ENCODE data around the gene ISX.

DNA sequence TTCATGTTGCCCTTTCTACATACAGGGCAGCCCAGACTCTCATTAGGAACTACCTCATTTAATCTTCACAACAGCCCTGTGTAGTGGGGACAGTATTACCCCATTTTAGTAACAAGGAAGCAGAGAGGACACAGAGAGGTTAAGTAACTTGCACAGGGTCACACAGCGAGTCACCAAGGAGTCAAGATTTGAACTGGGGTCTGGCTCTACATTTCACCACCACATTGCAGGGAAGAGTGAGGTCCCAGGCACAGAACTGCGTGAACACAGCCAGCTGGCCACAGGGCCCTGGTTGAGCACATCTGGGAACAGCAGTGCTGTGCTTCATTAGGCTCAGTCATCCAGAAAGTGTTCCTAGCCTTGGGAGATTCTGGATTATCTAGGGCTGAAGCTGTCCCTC lies 45.4 kb upstream of the ISX start:
- TF ChIP-seq KDM1A (CRISPR knock-in tag; IDR thresholded peaks at IDR 0.05) (no peak), ZNF724P (CRISPR knock-in tag; IDR thresholded peaks at IDR 0.05; ENCODE audit: borderline replicate concordance) (no peak), ZNF720 (CRISPR knock-in tag; IDR thresholded peaks at IDR 0.05) (no peak), ZNF766 (CRISPR knock-in tag; IDR thresholded peaks at IDR 0.05; ENCODE audit: borderline replicate concordance) (no peak), ZNF274 (CRISPR knock-in tag; IDR thresholded peaks at IDR 0.05) (no peak), FLYWCH1 (CRISPR knock-in tag; IDR thresholded peaks at IDR 0.05) (no peak), KDM5B (CRISPR knock-in tag; IDR thresholded peaks at IDR 0.05; ENCODE audit: borderline replicate concordance) (no peak), ZNF558 (CRISPR knock-in tag; IDR thresholded peaks at IDR 0.05; ENCODE audit: borderline replicate concordance) (no peak), RORA (CRISPR knock-in tag; IDR thresholded peaks at IDR 0.05) (no peak), GPN1 (CRISPR knock-in tag; IDR thresholded peaks at IDR 0.05; ENCODE audit: borderline replicate concordance) (no peak)
- TF ChIP-seq, protein P1, sequence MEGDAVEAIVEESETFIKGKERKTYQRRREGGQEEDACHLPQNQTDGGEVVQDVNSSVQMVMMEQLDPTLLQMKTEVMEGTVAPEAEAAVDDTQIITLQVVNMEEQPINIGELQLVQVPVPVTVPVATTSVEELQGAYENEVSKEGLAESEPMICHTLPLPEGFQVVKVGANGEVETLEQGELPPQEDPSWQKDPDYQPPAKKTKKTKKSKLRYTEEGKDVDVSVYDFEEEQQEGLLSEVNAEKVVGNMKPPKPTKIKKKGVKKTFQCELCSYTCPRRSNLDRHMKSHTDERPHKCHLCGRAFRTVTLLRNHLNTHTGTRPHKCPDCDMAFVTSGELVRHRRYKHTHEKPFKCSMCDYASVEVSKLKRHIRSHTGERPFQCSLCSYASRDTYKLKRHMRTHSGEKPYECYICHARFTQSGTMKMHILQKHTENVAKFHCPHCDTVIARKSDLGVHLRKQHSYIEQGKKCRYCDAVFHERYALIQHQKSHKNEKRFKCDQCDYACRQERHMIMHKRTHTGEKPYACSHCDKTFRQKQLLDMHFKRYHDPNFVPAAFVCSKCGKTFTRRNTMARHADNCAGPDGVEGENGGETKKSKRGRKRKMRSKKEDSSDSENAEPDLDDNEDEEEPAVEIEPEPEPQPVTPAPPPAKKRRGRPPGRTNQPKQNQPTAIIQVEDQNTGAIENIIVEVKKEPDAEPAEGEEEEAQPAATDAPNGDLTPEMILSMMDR (CRISPR knock-in tag; IDR thresholded peaks at IDR 0.05) = no peak
- TF ChIP-seq, protein P2, sequence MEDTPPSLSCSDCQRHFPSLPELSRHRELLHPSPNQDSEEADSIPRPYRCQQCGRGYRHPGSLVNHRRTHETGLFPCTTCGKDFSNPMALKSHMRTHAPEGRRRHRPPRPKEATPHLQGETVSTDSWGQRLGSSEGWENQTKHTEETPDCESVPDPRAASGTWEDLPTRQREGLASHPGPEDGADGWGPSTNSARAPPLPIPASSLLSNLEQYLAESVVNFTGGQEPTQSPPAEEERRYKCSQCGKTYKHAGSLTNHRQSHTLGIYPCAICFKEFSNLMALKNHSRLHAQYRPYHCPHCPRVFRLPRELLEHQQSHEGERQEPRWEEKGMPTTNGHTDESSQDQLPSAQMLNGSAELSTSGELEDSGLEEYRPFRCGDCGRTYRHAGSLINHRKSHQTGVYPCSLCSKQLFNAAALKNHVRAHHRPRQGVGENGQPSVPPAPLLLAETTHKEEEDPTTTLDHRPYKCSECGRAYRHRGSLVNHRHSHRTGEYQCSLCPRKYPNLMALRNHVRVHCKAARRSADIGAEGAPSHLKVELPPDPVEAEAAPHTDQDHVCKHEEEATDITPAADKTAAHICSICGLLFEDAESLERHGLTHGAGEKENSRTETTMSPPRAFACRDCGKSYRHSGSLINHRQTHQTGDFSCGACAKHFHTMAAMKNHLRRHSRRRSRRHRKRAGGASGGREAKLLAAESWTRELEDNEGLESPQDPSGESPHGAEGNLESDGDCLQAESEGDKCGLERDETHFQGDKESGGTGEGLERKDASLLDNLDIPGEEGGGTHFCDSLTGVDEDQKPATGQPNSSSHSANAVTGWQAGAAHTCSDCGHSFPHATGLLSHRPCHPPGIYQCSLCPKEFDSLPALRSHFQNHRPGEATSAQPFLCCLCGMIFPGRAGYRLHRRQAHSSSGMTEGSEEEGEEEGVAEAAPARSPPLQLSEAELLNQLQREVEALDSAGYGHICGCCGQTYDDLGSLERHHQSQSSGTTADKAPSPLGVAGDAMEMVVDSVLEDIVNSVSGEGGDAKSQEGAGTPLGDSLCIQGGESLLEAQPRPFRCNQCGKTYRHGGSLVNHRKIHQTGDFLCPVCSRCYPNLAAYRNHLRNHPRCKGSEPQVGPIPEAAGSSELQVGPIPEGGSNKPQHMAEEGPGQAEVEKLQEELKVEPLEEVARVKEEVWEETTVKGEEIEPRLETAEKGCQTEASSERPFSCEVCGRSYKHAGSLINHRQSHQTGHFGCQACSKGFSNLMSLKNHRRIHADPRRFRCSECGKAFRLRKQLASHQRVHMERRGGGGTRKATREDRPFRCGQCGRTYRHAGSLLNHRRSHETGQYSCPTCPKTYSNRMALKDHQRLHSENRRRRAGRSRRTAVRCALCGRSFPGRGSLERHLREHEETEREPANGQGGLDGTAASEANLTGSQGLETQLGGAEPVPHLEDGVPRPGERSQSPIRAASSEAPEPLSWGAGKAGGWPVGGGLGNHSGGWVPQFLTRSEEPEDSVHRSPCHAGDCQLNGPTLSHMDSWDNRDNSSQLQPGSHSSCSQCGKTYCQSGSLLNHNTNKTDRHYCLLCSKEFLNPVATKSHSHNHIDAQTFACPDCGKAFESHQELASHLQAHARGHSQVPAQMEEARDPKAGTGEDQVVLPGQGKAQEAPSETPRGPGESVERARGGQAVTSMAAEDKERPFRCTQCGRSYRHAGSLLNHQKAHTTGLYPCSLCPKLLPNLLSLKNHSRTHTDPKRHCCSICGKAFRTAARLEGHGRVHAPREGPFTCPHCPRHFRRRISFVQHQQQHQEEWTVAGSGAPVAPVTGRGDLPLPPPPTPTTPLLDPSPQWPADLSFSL (CRISPR knock-in tag; IDR thresholded peaks at IDR 0.05) = no peak
